Neural cell (in vitro differentiated cells): ENCODE measurements around the gene DDHD1.

ENCODE experiments used
- CTCF ChIP-seq: fragments of 450-650 bp; IDR thresholded peaks from 2 replicates; pipeline ENCODE4 v1.5.1; 2014; ENCODE audit warnings: antibody characterized with exemption, mild to moderate bottlenecking, moderate library complexity; ENCODE audit not compliant: poor library complexity, severe bottlenecking
- EP300 ChIP-seq: fragments of 450-650 bp; conservative IDR thresholded peaks from 2 replicates; pipeline ENCODE4 v1.6.1; 2014; ENCODE audit warnings: antibody characterized with exemption, mild to moderate bottlenecking, moderate library complexity; ENCODE audit not compliant: poor library complexity, severe bottlenecking
- POLR2AphosphoS5 ChIP-seq: IDR thresholded peaks from 2 replicates; pipeline ENCODE4 v1.6.1; 2012
- SMC3 ChIP-seq: fragments of 450-650 bp; conservative IDR thresholded peaks from 2 replicates; pipeline ENCODE4 v1.6.1; 2014; ENCODE audit warnings: antibody characterized with exemption, mild to moderate bottlenecking, moderate library complexity; ENCODE audit not compliant: poor library complexity

GRCh38 chr14:53027041-53027440, 126.1 kb downstream of the DDHD1 start:
- TF ChIP-seq CTCF (no peak), EP300 (no peak), POLR2AphosphoS5 (no peak), SMC3 (no peak)
